ENCODE data around the gene HMCN2.
"Not testable (repeated sequence)": the region's sequence is repeated elsewhere in the genome, so short reads cannot be mapped to it uniquely, and the experiment has no call there.

HMCN2 gene

DNA sequence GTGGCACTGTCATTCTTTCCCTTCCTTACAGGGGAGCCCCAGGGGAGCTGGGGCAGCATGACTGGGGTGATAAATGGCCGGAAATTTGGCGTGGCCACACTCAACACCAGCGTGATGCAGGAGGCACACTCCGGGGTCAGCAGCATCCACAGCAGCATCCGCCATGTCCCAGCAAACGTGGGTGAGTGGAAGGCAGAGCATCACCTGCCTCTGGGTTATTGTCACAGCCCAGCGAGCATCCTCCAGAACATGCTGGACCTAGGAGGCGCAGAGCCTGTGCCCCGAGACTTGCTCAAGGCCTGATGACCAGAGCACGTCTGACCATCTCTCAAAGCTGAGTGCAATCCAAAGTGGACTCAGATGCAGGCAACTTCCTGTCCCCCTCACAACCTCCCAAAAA lies 157.0 kb downstream of the HMCN2 start:
- no peak for DNase-seq

GRCh38 chr9:130423272-130423671 lies 157.7 kb downstream of the HMCN2 start:
- no peak for DNase-seq

GRCh38 chr9:130424595-130425454 lies 159.3 kb downstream of the HMCN2 start:
- no peak for DNase-seq

DNA sequence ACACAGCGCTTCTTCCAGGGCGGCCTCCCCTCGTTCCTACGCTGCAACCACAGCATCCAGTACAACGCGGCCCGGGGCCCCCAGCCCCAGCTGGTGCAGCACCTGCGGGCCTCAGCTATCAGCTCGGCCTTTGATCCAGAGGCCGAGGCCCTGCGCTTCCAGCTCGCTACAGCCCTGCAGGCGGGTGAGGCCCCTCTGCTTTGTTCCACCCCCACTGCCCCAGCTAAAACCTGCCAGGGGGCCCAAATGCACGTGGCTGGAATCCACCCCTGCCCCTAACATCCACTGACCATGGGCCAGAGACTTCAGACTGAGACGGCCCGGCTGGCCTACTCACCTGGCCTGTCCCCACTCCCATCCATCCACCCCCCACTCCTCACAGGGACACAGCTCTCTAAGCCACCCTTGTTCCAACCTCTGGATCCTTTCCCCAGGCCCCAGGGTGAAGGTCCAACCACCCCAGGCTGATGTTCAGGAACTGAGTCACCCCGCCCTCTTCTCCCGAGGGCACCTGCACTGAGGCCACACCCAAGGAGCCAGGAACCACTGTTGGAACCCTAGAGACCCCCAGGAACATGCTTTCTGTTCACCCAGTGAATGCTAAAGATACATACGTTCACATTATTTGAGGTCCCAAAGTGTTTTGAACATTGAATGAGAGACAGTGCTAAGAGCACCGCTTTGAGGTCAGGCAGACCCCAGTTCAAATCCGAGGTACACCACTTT lies 160.3 kb downstream of the HMCN2 start:
- DNase-seq, result no peak

DNA sequence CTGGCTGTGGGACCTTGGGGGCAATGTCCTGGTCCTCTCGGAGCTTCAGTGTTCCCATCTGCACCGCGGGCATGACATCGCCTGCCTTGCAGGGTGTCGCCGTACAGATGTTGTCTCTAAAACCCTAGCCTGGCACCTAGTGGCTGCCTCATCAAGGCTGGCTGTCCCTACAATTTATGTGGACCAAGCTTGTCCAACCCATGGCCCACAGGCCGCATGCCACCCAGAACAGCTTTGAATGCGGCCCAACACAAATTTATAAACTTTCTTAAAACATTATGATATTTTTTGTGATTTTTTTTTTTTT lies 160.9 kb downstream of the HMCN2 start:
- no peak for DNase-seq

- no peak for DNase-seq
Observed at GRCh38 chr9:130426883-130427282, 161.3 kb downstream of the HMCN2 start.

DNA sequence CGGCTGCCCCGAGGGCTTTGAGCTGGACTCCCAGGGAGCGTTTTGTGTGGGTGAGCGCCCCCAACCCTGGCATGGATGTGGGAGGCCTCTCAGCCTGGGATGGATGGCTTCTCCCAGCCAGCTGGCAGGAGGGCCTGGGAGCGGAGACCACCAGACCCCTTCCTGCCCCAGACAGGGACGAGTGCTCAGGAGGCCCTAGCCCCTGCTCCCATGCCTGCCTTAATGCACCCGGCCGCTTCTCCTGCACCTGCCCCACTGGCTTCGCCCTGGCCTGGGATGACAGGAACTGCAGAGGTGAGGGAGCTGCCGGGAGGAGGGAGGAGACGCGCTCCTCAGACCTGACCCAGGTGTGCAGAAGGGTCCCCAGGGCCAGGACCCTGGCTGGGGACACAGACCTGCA lies 161.8 kb downstream of the HMCN2 start:
- DNase-seq, result no peak

GRCh38 chr9:130428086-130428665 lies 162.6 kb downstream of the HMCN2 start:
- DNase-seq, result no peak

DNA sequence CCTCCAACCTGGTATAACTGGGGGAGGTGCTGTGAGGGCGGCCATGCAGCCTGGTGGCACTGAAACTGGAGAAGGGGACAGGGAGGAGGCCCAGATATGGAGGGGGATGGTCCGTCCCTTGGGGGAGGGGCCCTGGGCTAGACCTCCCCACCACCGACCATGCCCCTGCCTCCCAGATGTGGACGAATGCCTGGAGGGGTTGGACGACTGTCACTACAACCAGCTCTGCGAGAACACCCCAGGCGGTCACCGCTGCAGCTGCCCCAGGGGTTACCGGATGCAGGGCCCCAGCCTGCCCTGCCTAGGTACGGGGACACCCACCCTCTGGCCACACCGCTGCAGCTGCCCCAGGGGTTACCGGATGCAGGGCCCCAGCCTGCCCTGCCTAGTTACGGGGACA lies 163.8 kb downstream of the HMCN2 start:
- DNase-seq, result no peak

- DNase-seq, result no peak
Observed at GRCh38 chr9:130429831-130430230, 164.3 kb downstream of the HMCN2 start.

- DNase-seq, result no peak
Observed at GRCh38 chr9:130430232-130430631, 164.7 kb downstream of the HMCN2 start.

GRCh38 chr9:130430734-130431535 lies 165.4 kb downstream of the HMCN2 start:
- DNase-seq, result no peak

DNA sequence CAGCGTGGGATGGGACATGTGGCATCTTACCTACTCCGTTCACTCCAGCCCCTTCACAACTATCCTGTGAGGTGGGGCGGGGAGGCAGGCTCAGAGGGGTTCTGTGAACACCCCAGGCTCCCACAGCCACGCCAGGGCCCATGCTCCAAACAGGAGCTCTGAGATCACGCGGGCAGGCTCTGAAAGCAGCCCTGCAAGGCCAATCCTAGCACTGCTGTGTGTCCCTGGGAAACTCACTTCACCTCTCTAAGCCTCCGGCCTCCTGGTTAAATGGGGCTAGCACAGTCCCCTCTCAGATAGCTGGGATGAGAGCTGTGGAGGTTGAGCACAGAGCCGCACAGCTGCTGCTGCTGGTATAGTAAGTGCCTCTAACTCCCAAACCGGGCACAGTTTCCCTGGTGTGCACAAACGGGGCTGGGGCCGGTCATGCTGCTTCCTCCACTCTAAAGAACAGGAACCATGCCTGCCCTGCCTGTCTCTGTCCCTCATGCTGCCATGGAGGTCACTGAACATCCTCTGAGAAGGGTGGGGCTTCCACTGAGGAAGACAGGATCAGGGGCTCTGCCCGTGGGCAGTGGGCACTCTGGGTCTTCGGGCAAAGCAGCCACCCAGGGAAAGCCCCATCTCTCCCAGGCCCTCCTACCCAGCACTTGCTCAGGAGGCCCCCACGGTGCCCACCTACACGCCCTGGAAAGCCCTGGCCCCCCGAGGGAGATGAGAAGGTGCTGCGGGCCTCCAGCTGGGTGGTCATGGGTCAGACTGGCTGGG lies 166.2 kb downstream of the HMCN2 start:
- DNase-seq, result no peak

DNA sequence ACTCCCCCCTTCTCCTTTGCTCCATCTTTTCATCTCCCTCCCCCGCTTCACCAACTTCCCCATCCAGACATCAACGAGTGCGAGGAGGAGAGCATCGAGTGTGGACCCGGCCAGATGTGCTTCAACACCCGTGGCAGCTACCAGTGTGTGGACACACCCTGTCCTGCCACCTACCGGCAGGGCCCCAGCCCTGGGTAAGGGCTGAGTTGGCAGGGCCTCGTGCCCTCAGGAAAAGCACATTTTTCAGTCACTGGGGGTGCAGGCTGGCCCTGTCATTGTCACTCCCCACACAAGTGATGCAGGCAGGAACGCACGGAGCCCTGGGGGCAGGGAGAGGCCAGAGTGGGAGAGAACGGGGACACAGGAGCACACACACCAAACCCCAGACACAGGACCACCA lies 166.8 kb downstream of the HMCN2 start:
- DNase-seq, result no peak

DNA sequence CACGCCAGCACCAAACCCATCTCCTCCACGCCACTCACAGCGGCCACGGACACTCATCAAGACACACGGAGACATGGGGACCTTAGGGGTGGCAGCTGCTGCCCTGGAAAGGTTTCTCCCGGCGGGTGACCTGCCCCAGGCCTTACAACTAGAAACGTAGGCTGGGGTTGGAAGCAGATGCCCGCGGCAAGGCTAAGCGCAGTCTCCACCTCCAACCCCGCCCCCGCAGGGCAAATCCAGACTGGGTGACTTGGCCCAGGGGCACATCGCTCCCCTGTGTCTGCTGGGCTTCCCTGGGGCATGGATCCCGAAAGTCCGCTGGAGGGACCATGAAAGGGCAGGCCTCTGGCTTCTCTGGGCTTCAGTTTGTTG lies 167.2 kb downstream of the HMCN2 start:
- no peak for DNase-seq

- DNase-seq, result no peak
Observed at GRCh38 chr9:130433168-130433946, 167.8 kb downstream of the HMCN2 start.

- no peak for DNase-seq
Observed at GRCh38 chr9:130433947-130434262, 168.3 kb downstream of the HMCN2 start.

- not testable (repeated sequence) for DNase-seq
Observed at GRCh38 chr9:130434656-130435055, 169.1 kb downstream of the HMCN2 start.

GRCh38 chr9:130437011-130437789 lies 171.6 kb downstream of the HMCN2 start:
- no peak for DNase-seq

DNA sequence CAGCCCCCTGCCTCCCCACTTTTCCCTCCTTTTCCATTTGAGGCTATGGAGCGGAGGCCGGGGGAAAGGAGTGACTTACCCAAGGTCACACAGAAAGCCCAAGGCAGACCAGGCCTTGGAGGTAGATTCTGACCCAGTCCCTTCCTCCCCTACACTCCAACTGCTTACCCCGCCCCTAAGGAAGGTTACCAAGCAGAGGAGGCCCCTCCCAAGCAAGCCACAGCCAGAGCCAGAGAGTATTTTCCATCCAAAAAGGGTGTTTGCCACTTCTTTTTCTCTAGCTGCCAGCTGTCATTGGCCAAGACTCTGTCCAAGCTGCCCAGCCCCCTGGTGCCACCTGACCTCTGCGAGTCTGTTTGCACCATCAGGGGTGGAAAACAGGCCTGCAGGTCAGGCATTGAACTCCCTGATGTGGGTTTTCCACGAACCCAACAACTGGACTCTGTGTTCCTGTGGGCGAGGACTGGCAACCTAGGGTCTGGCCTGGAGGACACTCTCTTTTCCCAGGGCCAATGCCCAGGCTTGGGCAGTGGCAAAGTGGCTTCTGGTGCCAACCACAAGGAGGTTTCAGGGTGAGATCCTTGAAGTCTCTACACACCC lies 172.9 kb downstream of the HMCN2 start:
- no peak for DNase-seq

GRCh38 chr9:130441031-130441430 lies 175.5 kb downstream of the HMCN2 start:
- DNase-seq, result no peak

Data from NK-92 treated with Interleukin-12 subunit alpha and Interleukin-12 subunit beta, amount 100 ng/mL, for 24 hours (cell line).